Osteoblast (primary cell): ENCODE measurements around the gene PLPP4. TPM values are rescaled to one million over a fixed set of nuclear protein-coding genes. Genes with fewer than 3 reads are reported as not detected.
A peak's percentile ranks its signal among the peaks of the same experiment; 100 is the strongest.

ENCODE experiments used
- DNase-seq: peaks from one replicate; pipeline ENCODE4 v3.0.0; 2011; ENCODE audit warnings: low spot score, mixed read lengths; ENCODE audit not compliant: insufficient read length; ENCODE audit errors: missing footprints
- H2AFZ ChIP-seq: 2 replicates; pipeline ENCODE4 v1.6.0; 2011; ENCODE audit warnings: mild to moderate bottlenecking, low read length
- H3K27ac ChIP-seq: 2 replicates; pipeline ENCODE4 v1.5.1; 2011; ENCODE audit warnings: mild to moderate bottlenecking, low read depth, low read length, moderate library complexity
- H3K27me3 ChIP-seq: 2 replicates; pipeline ENCODE4 v1.6.0; 2012; ENCODE audit warnings: mild to moderate bottlenecking, control low read depth, inconsistent platforms, low read length, moderate library complexity; ENCODE audit not compliant: insufficient read depth
- H3K36me3 ChIP-seq: 2 replicates; pipeline ENCODE4 v1.5.1; 2011; ENCODE audit warnings: mild to moderate bottlenecking, low read length, control low read depth, moderate library complexity; ENCODE audit not compliant: insufficient read depth
- H3K4me1 ChIP-seq: 2 replicates; pipeline ENCODE4 v1.5.1; 2011; ENCODE audit warnings: mild to moderate bottlenecking, low read length, control low read depth, moderate library complexity; ENCODE audit not compliant: insufficient read depth
- H3K4me2 ChIP-seq: 2 replicates; pipeline ENCODE4 v1.6.0; 2011; ENCODE audit warnings: mild to moderate bottlenecking, low read length; ENCODE audit not compliant: insufficient read depth
- H3K4me3 ChIP-seq: fragments of 200-600 bp; sonication (generic); 3 replicates; pipeline ENCODE4 v1.5.1; 2012; ENCODE audit warnings: mild to moderate bottlenecking, low read length, inconsistent platforms; ENCODE audit not compliant: insufficient read depth
- H3K79me2 ChIP-seq: 2 replicates; pipeline ENCODE4 v1.6.0; 2012; ENCODE audit warnings: mild to moderate bottlenecking, low read length, control low read depth, inconsistent platforms; ENCODE audit not compliant: insufficient read depth
- H3K9me3 ChIP-seq: 2 replicates; pipeline ENCODE4 v1.5.1; 2011; ENCODE audit warnings: low read depth, low read length, control low read depth
- H4K20me1 ChIP-seq: 2 replicates; pipeline ENCODE4 v1.6.0; 2012; ENCODE audit warnings: mild to moderate bottlenecking, low read length, control low read depth; ENCODE audit not compliant: insufficient read depth
- total RNA-seq: library from RNA; depleted of rRNA; stranded (reverse); fragments of >200 nt; gene quantifications from 2 replicates; pipeline ENCODE4 v1.2.3, GENCODE V29; 2012
- TF ChIP-seq, protein P1 (sequence below): IDR thresholded peaks from 2 replicates; pipeline ENCODE4 v1.5.1; 2011; ENCODE audit warnings: mild to moderate bottlenecking, low read depth, low read length, moderate library complexity; ENCODE audit errors: extremely low read depth

The PLPP4 gene
- total RNA-seq, 1 donor: 8.0 TPM

DNA sequence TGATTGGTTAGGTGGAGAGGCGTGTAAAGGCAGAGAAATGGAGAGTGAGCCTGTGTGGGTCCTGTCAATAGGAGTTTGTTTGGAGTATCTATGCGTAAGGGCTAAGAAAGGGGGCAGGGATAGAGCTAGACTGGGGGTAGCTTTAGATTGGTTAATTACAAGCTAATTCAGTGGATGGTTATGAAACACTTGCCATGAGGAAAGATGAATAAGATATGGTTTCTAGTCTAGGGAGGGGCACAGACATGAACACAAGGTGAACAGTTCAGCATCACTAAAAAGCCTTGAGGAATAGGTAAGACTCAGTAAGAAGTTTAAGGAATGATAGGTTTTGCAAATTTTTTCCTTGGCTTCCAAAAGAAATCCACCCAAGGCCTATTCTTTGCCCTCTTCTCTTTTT, 50.6 kb downstream of the PLPP4 start:
- DNase-seq: no peak
- Histone ChIP-seq H3K4me1 (peaks cover 29% of the 10 kb centered on the region), H4K20me1 (no peaks in the 10 kb centered on the region), H3K4me3 (no peak overlapping the region), H3K27ac (no peak overlapping the region), H3K36me3 (no peaks in the 10 kb centered on the region), H3K79me2 (no peaks in the 10 kb centered on the region), H3K27me3 (no peaks in the 10 kb centered on the region), H3K4me2 (no peak overlapping the region), H3K9me3 (no peaks in the 10 kb centered on the region), H2AFZ (no peak overlapping the region)
- TF ChIP-seq, protein P1, sequence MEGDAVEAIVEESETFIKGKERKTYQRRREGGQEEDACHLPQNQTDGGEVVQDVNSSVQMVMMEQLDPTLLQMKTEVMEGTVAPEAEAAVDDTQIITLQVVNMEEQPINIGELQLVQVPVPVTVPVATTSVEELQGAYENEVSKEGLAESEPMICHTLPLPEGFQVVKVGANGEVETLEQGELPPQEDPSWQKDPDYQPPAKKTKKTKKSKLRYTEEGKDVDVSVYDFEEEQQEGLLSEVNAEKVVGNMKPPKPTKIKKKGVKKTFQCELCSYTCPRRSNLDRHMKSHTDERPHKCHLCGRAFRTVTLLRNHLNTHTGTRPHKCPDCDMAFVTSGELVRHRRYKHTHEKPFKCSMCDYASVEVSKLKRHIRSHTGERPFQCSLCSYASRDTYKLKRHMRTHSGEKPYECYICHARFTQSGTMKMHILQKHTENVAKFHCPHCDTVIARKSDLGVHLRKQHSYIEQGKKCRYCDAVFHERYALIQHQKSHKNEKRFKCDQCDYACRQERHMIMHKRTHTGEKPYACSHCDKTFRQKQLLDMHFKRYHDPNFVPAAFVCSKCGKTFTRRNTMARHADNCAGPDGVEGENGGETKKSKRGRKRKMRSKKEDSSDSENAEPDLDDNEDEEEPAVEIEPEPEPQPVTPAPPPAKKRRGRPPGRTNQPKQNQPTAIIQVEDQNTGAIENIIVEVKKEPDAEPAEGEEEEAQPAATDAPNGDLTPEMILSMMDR: no peak

GRCh38 chr10:120508393-120508792, 51.4 kb downstream of the PLPP4 start:
- Histone ChIP-seq H2AFZ (no peak overlapping the region), H3K27me3 (no peaks in the 10 kb centered on the region), H4K20me1 (no peaks in the 10 kb centered on the region), H3K4me1 (peaks cover 29% of the 10 kb centered on the region), H3K36me3 (no peaks in the 10 kb centered on the region), H3K27ac (peak overlapping the region; percentile 20), H3K79me2 (no peaks in the 10 kb centered on the region), H3K4me3 (no peak overlapping the region), H3K9me3 (no peaks in the 10 kb centered on the region), H3K4me2 (peak overlapping the region; percentile 14)
- DNase-seq: no peak
- TF ChIP-seq, protein P1: no peak

GRCh38 chr10:120508966-120509365, 51.9 kb downstream of the PLPP4 start:
- peak overlapping the region; percentile 32 for H3K27ac ChIP-seq
- no peaks in the 10 kb centered on the region for H3K9me3 ChIP-seq
- H3K4me3 ChIP-seq: no peak overlapping the region
- TF ChIP-seq, protein P1: no peak
- H3K4me1 ChIP-seq: peaks cover 29% of the 10 kb centered on the region
- H3K36me3 ChIP-seq: no peaks in the 10 kb centered on the region
- H3K27me3 ChIP-seq: no peaks in the 10 kb centered on the region
- H2AFZ ChIP-seq: no peak overlapping the region
- no peak for DNase-seq
- H3K4me2 ChIP-seq: no peak overlapping the region
- H4K20me1 ChIP-seq: no peaks in the 10 kb centered on the region
- no peaks in the 10 kb centered on the region for H3K79me2 ChIP-seq

DNA sequence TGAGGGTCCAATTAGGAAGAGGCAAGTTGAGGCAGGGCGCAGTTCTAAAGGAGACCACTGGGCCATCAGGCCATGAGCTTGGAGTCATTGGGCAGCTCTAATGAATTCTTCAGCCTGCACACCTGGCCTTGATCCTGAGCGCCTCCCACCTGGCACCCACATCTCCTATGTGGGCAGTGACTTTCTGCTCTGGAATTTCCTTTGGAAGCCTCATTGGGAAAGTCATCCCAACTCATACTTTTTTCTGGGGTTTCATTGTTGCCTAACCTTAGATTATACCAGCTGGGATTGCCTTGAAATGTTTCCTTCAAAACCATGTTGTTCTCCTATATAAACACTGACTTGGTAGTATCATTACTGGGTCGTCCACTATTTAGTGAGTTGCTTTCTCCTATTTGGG, 54.1 kb downstream of the PLPP4 start:
- Histone ChIP-seq H3K27me3 (no peaks in the 10 kb centered on the region), H3K9me3 (no peaks in the 10 kb centered on the region), H3K36me3 (no peaks in the 10 kb centered on the region), H3K27ac (no peak overlapping the region), H3K4me1 (peaks cover 21% of the 10 kb centered on the region), H2AFZ (no peak overlapping the region), H4K20me1 (no peaks in the 10 kb centered on the region), H3K4me3 (no peak overlapping the region), H3K4me2 (no peak overlapping the region), H3K79me2 (no peaks in the 10 kb centered on the region)
- TF ChIP-seq, protein P1: no peak
- no peak for DNase-seq
